Peyer's patch (tissue), 4 donors: Measurements from ENCODE around the gene DMRTC2.

Source experiments
- POLR2A ChIP-seq, 2 donors: fragments of 450-650 bp; IDR thresholded peaks; one replicate each; pipeline ENCODE4 v1.5.1; 2017; ENCODE audit warnings: antibody characterized with exemption in 2 of 2, mild to moderate bottlenecking in 2 of 2, moderate library complexity in 2 of 2
- TF ChIP-seq, protein P1 (sequence below), 6 experiments: fragments of 450-650 bp in 4 of 6; fragments of 200-600 bp in 2 of 6; sonication (generic) in 1 of 6; IDR thresholded peaks; one replicate each; pipeline ENCODE4 v1.5.1; 2017 to 2019; ENCODE audit warnings: antibody characterized with exemption in 6 of 6, mild to moderate bottlenecking in 3 of 6, moderate library complexity in 1 of 6

DNA sequence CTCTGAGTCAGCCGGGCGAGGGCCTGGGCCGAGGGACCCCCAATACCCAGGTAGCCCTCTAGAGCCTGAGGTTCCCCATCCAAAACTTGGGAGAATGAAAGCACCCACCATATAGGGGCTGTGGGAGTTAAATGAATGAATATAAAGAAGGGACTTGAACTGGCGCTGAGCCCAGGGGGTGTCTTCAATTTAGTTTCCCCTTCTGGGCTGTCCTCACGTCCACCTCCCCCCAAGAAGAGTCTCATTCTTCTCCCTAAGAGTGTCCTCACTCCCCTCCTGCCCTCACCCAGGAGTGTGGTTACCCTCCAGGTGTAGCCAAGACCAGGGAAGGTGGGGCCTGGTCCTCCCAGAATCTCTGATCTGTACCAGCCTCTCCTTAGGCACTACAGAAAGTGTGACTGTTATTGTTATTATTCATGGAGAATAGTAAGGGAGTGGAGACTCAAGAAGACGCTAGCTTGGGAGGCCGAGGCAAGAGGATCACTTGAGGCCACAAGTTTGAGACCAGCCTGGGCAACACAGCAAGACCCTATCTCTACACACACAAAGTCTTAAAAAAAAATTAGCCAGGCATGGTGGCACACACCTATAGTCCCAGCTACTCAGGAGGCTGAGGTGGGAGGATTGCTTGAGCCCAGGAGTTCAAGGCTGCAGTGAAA is 35.0 kb downstream of the DMRTC2 start:
- no peak for TF ChIP-seq POLR2A (IDR thresholded peaks at IDR 0.05)
- TF ChIP-seq, protein P1, sequence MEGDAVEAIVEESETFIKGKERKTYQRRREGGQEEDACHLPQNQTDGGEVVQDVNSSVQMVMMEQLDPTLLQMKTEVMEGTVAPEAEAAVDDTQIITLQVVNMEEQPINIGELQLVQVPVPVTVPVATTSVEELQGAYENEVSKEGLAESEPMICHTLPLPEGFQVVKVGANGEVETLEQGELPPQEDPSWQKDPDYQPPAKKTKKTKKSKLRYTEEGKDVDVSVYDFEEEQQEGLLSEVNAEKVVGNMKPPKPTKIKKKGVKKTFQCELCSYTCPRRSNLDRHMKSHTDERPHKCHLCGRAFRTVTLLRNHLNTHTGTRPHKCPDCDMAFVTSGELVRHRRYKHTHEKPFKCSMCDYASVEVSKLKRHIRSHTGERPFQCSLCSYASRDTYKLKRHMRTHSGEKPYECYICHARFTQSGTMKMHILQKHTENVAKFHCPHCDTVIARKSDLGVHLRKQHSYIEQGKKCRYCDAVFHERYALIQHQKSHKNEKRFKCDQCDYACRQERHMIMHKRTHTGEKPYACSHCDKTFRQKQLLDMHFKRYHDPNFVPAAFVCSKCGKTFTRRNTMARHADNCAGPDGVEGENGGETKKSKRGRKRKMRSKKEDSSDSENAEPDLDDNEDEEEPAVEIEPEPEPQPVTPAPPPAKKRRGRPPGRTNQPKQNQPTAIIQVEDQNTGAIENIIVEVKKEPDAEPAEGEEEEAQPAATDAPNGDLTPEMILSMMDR (IDR thresholded peaks at IDR 0.05): no peak
